ENCODE data around the gene LMX1B. TPM values are rescaled to one million over a fixed set of nuclear protein-coding genes. Genes with fewer than 3 reads are reported as not detected.

LMX1B gene
- total RNA-seq, 2 donors from 2014 or later, result not detected

DNA sequence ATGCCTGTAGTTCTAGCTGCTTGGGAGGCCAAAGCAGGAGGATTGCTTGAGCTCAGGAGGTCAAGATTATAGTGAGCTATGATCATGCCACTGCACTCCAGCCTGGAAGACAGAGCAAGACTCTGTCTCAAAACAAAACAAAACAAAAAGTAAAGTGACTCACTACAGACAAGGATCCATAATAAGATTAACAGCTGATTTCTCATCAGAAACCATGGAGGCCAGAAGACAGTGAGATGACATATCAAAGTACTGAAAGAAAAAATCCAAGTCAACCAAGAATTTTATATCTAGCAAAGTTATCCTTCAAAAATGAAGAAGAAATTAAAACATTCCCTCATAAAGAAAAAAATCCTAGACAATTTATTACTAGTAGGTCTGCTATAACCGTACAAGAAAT lies 121.8 kb downstream of the LMX1B start:
- DNase-seq (ENCODE audit: low spot score), result no peak
- Mint-ChIP-seq H3K4me1 (ENCODE audit: low read depth in 2 of 2) (no peaks in the 10 kb centered on the region), H3K36me3 (peaks cover 21% of the 10 kb centered on the region), H3K27ac (no peak overlapping the region), H3K9me3 (peaks cover 6% of the 10 kb centered on the region), H3K27me3 (peaks cover 17 to 29% of the 10 kb centered on the region in 2 donors), H3K4me3 (no peak overlapping the region)
- ATAC-seq, result no peak

DNA sequence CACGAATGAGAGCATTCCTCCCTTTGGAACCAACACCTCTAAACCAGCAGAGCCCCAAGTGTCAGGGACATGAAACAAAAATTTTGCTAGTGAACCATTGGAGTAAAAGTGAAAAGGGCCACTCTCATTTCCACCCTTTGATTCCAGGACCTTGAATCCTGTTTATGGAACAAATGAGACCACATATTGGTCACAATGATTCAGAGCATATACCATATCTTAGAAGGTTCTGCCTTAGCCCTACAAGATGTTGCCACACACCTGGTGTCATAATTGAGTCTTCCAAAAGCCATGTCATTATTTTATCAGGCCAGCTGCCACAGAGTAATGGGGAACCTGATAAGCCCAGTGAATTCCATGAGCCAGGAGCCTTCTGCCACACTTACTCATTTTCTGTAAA lies 124.8 kb downstream of the LMX1B start:
- peaks cover 6% of the 10 kb centered on the region for H3K9me3 Mint-ChIP-seq
- ATAC-seq, result no peak

DNA sequence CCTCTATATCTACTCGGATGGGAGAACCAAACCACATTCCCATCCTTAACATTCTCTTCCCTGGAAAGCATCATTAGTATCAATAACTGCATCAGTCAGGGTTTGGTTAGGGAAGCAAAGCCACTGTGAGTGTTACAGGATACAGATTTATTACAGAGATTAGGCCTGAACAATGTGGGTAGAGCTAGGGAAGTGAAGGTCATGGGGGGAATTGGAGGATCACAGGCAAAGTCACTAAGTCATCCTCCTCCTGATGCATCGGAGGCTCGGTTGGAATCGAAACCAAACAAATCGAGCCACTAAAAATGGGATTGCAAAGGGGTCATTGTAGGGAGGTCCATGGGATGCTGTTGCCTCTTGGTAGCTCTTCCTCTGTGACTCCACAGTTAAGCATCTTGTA lies 129.3 kb downstream of the LMX1B start:
- peaks cover 26 to 27% of the 10 kb centered on the region in 2 donors for H3K27me3 Mint-ChIP-seq
- peaks cover 17 to 27% of the 10 kb centered on the region in 2 donors for H3K4me1 Mint-ChIP-seq (ENCODE audit: low read depth in 2 of 2)
- ATAC-seq (no peak), DNase-seq (ENCODE audit: low spot score) (no peak)
- H3K4me3 Mint-ChIP-seq, result no peak overlapping the region
- no peak overlapping the region for H3K27ac Mint-ChIP-seq
- no peaks in the 10 kb centered on the region for H3K9me3 Mint-ChIP-seq
- no peaks in the 10 kb centered on the region for H3K36me3 Mint-ChIP-seq

More for the DNA sequence above, 124.8 kb downstream of the LMX1B start:
- H3K4me3 Mint-ChIP-seq, result no peak overlapping the region
- H3K4me1 Mint-ChIP-seq (ENCODE audit: low read depth in 2 of 2), result no peaks in the 10 kb centered on the region
- H3K36me3 Mint-ChIP-seq, result peaks cover 21% of the 10 kb centered on the region
- no peak overlapping the region for H3K27ac Mint-ChIP-seq
- DNase-seq (ENCODE audit: low spot score), result no peak
- peaks cover 18 to 36% of the 10 kb centered on the region in 2 donors for H3K27me3 Mint-ChIP-seq

DNA sequence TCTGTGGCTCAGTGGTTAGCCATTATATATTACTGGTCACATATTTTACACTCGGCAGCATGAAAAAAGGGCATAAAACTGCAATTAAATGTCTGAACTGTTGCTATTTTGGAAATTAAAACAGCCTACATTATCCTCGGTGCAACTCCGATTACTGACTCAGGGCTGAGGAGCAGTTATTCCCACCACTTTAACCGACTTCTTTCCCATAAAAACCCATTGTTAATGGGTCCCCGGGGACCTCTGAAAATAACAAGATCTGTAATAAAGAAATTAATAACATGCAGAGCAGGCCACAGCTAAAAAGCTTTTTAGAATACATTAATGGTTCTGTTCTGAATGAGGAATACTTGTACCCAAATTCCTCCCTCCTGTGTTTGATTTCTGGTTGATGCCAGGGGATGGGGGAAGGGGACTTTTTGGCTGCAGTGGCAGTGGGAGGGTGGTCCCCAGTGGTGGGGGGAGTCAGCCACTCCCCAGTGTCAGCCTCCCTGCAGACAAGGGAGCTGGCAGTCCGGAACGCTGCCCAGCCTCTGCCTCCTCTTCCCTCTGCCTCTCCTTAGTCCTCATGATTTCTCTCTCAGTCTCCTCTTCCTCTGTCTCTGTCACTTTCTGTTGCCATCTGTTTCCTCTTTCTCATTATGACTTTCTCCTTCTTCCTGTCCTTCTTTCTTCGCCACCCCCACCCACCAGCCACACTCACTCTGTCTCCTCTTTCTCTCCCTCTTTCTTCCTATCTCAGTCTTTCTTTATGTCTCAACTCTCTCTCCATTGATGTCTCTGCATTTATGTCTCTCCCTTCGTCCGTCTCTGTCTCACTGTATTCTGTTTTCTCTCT lies 132.1 kb downstream of the LMX1B start:
- no peak for DNase-seq (ENCODE audit: low spot score)
- H3K27me3 Mint-ChIP-seq, result peaks cover 33 to 36% of the 10 kb centered on the region in 2 donors
- no peaks in the 10 kb centered on the region for H3K9me3 Mint-ChIP-seq
- H3K4me1 Mint-ChIP-seq (ENCODE audit: low read depth in 2 of 2), result peaks cover 29 to 36% of the 10 kb centered on the region in 2 donors
- H3K4me3 Mint-ChIP-seq, result peak overlapping the region; percentile 80
- peak; percentile 77 to 84 for ATAC-seq
- H3K36me3 Mint-ChIP-seq, result no peaks in the 10 kb centered on the region
- peak overlapping the region; percentile 73 to 82 for H3K27ac Mint-ChIP-seq

Other genes starting within 250 kb of the LMX1B start
- gene ZBTB43, start 191.1 kb downstream of the LMX1B start, total RNA-seq, result 10 to 100 TPM; 25.0 to 42.1 TPM
- 10 to 100 TPM in 1 of 2 donors, 1 to 10 TPM in 1; 7.6 to 11.9 TPM for gene ZBTB34, start 246.7 kb downstream of the LMX1B start, total RNA-seq